ENCODE results near the gene CLCN6. TPM values are rescaled to one million over a fixed set of nuclear protein-coding genes. Genes with fewer than 3 reads are reported as not detected.

CLCN6 gene
- total and polyA plus RNA-seq, 10 of the 15 experiments (the other 5 are each of a cell fraction or from before 2014, with no cell fraction given), result 2.2 to 20.9 (median 10.2) TPM

DNA sequence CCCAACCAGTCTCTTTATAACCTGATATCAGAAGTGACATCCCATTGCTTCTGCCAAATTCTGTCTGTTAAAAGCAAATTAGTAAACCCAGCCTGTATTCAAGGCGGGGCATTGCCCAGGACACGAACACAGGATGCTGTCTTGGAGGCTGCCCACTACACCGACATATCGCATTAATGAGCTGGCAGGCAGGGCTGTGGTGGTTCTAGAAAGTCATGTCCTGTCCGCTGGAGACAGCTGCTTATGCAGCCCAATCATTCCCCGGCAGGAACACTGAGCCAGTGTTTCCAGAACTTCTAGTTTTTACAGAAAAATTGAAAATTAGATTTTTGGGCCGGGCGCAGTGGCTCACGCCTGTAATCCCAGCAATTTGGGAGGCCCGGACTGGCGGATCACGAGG, 24.7 kb upstream of the CLCN6 start (continued):
- TF ChIP-seq, protein P1, sequence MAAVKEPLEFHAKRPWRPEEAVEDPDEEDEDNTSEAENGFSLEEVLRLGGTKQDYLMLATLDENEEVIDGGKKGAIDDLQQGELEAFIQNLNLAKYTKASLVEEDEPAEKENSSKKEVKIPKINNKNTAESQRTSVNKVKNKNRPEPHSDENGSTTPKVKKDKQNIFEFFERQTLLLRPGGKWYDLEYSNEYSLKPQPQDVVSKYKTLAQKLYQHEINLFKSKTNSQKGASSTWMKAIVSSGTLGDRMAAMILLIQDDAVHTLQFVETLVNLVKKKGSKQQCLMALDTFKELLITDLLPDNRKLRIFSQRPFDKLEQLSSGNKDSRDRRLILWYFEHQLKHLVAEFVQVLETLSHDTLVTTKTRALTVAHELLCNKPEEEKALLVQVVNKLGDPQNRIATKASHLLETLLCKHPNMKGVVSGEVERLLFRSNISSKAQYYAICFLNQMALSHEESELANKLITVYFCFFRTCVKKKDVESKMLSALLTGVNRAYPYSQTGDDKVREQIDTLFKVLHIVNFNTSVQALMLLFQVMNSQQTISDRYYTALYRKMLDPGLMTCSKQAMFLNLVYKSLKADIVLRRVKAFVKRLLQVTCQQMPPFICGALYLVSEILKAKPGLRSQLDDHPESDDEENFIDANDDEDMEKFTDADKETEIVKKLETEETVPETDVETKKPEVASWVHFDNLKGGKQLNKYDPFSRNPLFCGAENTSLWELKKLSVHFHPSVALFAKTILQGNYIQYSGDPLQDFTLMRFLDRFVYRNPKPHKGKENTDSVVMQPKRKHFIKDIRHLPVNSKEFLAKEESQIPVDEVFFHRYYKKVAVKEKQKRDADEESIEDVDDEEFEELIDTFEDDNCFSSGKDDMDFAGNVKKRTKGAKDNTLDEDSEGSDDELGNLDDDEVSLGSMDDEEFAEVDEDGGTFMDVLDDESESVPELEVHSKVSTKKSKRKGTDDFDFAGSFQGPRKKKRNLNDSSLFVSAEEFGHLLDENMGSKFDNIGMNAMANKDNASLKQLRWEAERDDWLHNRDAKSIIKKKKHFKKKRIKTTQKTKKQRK (IDR thresholded peaks at IDR 0.05; ENCODE audit: low read depth, low read length), result no peak
- no peak for TF ChIP-seq DPF2 (IDR thresholded peaks at IDR 0.05)
- TF ChIP-seq, protein P2, sequence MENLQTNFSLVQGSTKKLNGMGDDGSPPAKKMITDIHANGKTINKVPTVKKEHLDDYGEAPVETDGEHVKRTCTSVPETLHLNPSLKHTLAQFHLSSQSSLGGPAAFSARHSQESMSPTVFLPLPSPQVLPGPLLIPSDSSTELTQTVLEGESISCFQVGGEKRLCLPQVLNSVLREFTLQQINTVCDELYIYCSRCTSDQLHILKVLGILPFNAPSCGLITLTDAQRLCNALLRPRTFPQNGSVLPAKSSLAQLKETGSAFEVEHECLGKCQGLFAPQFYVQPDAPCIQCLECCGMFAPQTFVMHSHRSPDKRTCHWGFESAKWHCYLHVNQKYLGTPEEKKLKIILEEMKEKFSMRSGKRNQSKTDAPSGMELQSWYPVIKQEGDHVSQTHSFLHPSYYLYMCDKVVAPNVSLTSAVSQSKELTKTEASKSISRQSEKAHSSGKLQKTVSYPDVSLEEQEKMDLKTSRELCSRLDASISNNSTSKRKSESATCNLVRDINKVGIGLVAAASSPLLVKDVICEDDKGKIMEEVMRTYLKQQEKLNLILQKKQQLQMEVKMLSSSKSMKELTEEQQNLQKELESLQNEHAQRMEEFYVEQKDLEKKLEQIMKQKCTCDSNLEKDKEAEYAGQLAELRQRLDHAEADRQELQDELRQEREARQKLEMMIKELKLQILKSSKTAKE (IDR thresholded peaks at IDR 0.05; ENCODE audit: low read depth, poor library complexity, severe bottlenecking), result no peak

DNA sequence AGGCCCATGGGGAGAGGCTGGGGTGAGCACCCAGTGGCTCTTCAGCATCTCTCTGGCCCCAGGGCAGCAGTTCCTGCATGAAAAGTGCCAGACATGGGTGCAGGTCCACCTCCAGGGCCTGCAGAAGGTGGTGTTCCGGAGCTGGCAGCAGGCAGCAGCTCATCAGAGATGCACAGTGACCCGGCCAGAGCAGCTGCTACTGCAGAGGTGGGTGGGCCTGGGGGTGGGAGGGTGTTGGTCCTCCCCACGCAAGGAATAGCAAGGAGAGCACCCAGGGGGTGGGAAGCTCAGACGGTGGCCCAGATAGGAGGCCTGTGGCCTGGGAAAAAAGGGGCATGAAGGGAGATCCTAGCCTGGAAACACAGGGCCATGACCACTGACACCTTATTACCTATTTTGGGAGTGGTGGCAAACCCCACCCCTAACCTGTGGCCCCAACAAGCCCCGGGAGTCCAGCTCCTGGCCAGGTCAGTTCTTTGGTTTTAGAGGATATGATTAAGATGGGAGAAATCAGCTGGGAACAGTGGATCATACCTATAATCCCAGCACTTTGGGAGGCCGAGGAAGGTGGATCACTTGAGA, 23.8 kb upstream of the CLCN6 start:
- Histone ChIP-seq H3K36me3 (ENCODE audit: control insufficient read depth in 2 of 2, insufficient read depth in 2 of 2, low read length in 1 of 2) (no peaks in the 10 kb centered on the region), H3K9me3 (replicated peaks; ENCODE audit: control insufficient read depth, insufficient read depth, low read length) (no peaks in the 10 kb centered on the region), H3K4me1 (ENCODE audit: control insufficient read depth, insufficient read depth, low read length) (peaks cover 4% of the 10 kb centered on the region; the same call in 1 of the 2 replicates), H3K79me2 (ENCODE audit: control insufficient read depth, insufficient read depth, low read length) (no peaks in the 10 kb centered on the region), H3K27ac (ENCODE audit: control insufficient read depth, insufficient read depth) (no peak overlapping the region), H3K4me3 (no peak overlapping the region), H3K9ac (ENCODE audit: control insufficient read depth, insufficient read depth, low read length) (no peak overlapping the region), H4K20me1 (ENCODE audit: control insufficient read depth, insufficient read depth) (no peaks in the 10 kb centered on the region), H3K27me3 (replicated peaks in 1 of 2; ENCODE audit: control insufficient read depth in 2 of 2, insufficient read depth in 2 of 2, low read length in 1 of 2) (no peaks in the 10 kb centered on the region), H2AFZ (ENCODE audit: control insufficient read depth, low read depth, low read length) (no peak overlapping the region), H3K4me2 (ENCODE audit: control insufficient read depth, insufficient read depth) (no peak overlapping the region)
- ChIA-PET CTCF (interaction anchor here (1.2 kb wide), 1 partner anchor 43 kb away, joined by 3 read pairs; no protein-coding TSS in a partner anchor), POLR2A (no interaction called here), RAD21 (ENCODE audit: unreplicated experiment) (interaction anchor here (1.0 kb wide), 1 partner anchor 112 kb away, joined by 3 read pairs; no protein-coding TSS in a partner anchor), SMC1A (ENCODE audit: uncharacterized antibody, unreplicated experiment) (interaction anchor here (0.8 kb wide), 1 partner anchor 24 kb away, joined by 3 read pairs; the partner anchor contains the start of gene CLCN6)
- intact Hi-C loops (cut with micrococcal nuclease; ENCODE audit: unreplicated experiment), result no loop called here
- ATAC-seq, result no peak
- no peak for FAIRE-seq
- WGBS (ENCODE audit: insufficient coverage, insufficient replicate concordance, low lambda C conversion rate, missing lambda C conversion rate), result 37% methylated on average over 6 of the region's 6 CpGs
- in situ Hi-C loops (cut with MboI), result no loop called here
- no peak for DNase-seq (ENCODE audit: low read depth, low spot score)
- BruUV-seq (replicated peaks), result no TSS peak
- TF ChIP-seq TBL1XR1 (IDR thresholded peaks at IDR 0.05; ENCODE audit: low read depth, low read length) (no peak), ZBED1 (IDR thresholded peaks at IDR 0.05; ENCODE audit: borderline replicate concordance) (no peak), MYC (IDR thresholded peaks at IDR 0.05; ENCODE audit: insufficient read depth, insufficient read length, insufficient replicate concordance, low read length, severe bottlenecking) (no peak)
- TF ChIP-seq, protein P3, sequence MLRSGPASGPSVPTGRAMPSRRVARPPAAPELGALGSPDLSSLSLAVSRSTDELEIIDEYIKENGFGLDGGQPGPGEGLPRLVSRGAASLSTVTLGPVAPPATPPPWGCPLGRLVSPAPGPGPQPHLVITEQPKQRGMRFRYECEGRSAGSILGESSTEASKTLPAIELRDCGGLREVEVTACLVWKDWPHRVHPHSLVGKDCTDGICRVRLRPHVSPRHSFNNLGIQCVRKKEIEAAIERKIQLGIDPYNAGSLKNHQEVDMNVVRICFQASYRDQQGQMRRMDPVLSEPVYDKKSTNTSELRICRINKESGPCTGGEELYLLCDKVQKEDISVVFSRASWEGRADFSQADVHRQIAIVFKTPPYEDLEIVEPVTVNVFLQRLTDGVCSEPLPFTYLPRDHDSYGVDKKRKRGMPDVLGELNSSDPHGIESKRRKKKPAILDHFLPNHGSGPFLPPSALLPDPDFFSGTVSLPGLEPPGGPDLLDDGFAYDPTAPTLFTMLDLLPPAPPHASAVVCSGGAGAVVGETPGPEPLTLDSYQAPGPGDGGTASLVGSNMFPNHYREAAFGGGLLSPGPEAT (IDR thresholded peaks at IDR 0.05; ENCODE audit: low read depth), result no peak
- TF ChIP-seq, protein P4, sequence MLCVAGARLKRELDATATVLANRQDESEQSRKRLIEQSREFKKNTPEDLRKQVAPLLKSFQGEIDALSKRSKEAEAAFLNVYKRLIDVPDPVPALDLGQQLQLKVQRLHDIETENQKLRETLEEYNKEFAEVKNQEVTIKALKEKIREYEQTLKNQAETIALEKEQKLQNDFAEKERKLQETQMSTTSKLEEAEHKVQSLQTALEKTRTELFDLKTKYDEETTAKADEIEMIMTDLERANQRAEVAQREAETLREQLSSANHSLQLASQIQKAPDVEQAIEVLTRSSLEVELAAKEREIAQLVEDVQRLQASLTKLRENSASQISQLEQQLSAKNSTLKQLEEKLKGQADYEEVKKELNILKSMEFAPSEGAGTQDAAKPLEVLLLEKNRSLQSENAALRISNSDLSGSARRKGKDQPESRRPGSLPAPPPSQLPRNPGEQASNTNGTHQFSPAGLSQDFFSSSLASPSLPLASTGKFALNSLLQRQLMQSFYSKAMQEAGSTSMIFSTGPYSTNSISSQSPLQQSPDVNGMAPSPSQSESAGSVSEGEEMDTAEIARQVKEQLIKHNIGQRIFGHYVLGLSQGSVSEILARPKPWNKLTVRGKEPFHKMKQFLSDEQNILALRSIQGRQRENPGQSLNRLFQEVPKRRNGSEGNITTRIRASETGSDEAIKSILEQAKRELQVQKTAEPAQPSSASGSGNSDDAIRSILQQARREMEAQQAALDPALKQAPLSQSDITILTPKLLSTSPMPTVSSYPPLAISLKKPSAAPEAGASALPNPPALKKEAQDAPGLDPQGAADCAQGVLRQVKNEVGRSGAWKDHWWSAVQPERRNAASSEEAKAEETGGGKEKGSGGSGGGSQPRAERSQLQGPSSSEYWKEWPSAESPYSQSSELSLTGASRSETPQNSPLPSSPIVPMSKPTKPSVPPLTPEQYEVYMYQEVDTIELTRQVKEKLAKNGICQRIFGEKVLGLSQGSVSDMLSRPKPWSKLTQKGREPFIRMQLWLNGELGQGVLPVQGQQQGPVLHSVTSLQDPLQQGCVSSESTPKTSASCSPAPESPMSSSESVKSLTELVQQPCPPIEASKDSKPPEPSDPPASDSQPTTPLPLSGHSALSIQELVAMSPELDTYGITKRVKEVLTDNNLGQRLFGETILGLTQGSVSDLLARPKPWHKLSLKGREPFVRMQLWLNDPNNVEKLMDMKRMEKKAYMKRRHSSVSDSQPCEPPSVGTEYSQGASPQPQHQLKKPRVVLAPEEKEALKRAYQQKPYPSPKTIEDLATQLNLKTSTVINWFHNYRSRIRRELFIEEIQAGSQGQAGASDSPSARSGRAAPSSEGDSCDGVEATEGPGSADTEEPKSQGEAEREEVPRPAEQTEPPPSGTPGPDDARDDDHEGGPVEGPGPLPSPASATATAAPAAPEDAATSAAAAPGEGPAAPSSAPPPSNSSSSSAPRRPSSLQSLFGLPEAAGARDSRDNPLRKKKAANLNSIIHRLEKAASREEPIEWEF (IDR thresholded peaks at IDR 0.05; ENCODE audit: insufficient replicate concordance, low read depth, low read length), result no peak
